GM18951 (cell line): Measurements from ENCODE around the gene TTC27.

Experiments
- POLR2A ChIP-seq: IDR thresholded peaks from 4 replicates; pipeline ENCODE4 v1.6.1; 2011; ENCODE audit warnings: mild to moderate bottlenecking; ENCODE audit not compliant: insufficient read length, insufficient read depth; ENCODE audit errors: extremely low read depth
- in situ Hi-C: fragments of 300-500 bp; cut with MboI; formaldehyde crosslinking; loops from one replicate; pipeline ENCODE4 v1.12.0; 2022; ENCODE audit warnings: low sequenced_read_pairs, mixed read lengths, inconsistent platforms; ENCODE audit not compliant: unreplicated experiment

TTC27 gene

GRCh38 chr2:32760628-32761027 lies 132.8 kb downstream of the TTC27 start:
- in situ Hi-C loops: no loop called here
- no peak for TF ChIP-seq POLR2A

GRCh38 chr2:32768387-32769174 lies 140.7 kb downstream of the TTC27 start:
- no peak for TF ChIP-seq POLR2A
- in situ Hi-C loops: no loop called here

- in situ Hi-C loops: no loop called here
- TF ChIP-seq POLR2A: no peak
These were observed 142.5 kb downstream of the TTC27 start for GRCh38 chr2:32770360-32770759.

- in situ Hi-C loops: no loop called here
- TF ChIP-seq POLR2A: no peak
These were observed 145.0 kb downstream of the TTC27 start for GRCh38 chr2:32772638-32773447.

GRCh38 chr2:32773448-32773808 lies 145.6 kb downstream of the TTC27 start:
- TF ChIP-seq POLR2A: no peak
- in situ Hi-C loops: no loop called here

GRCh38 chr2:32775954-32776353 lies 148.1 kb downstream of the TTC27 start:
- in situ Hi-C loops: no loop called here
- no peak for TF ChIP-seq POLR2A

GRCh38 chr2:32777714-32778113 lies 149.9 kb downstream of the TTC27 start:
- TF ChIP-seq POLR2A: no peak
- in situ Hi-C loops: no loop called here

- TF ChIP-seq POLR2A: no peak
- in situ Hi-C loops: no loop called here
These were observed 153.1 kb downstream of the TTC27 start for GRCh38 chr2:32780961-32781360.

- no peak for TF ChIP-seq POLR2A
- in situ Hi-C loops: no loop called here
These were observed 155.6 kb downstream of the TTC27 start for GRCh38 chr2:32783469-32783868.

GRCh38 chr2:32783933-32784332 lies 156.1 kb downstream of the TTC27 start:
- TF ChIP-seq POLR2A: no peak
- in situ Hi-C loops: no loop called here

- no peak for TF ChIP-seq POLR2A
- in situ Hi-C loops: no loop called here
These were observed 159.4 kb downstream of the TTC27 start for GRCh38 chr2:32787207-32787606.

- in situ Hi-C loops: no loop called here
- TF ChIP-seq POLR2A: no peak
These were observed 160.3 kb downstream of the TTC27 start for GRCh38 chr2:32788114-32788513.

GRCh38 chr2:32792416-32792815 lies 164.6 kb downstream of the TTC27 start:
- in situ Hi-C loops: no loop called here
- TF ChIP-seq POLR2A: no peak

- TF ChIP-seq POLR2A: no peak
- in situ Hi-C loops: no loop called here
These were observed 171.0 kb downstream of the TTC27 start for GRCh38 chr2:32798829-32799228.
